ENCODE data around the gene APOO. TPM values are rescaled to one million over a fixed set of nuclear protein-coding genes. Genes with fewer than 3 reads are reported as not detected.

APOO gene
- total RNA-seq, 1 experiment from 2014 or later = 24.8 TPM

Other genes starting within 250 kb of the APOO start
- 359 and 428 TPM in 2 replicates for gene PRDX4, start 240.4 kb downstream of the APOO start, total RNA-seq (2014; rRNA removed; shearing (Covaris generic); ENCODE audit: low replicate concordance)
- gene ACOT9, start 164.7 kb downstream of the APOO start, total RNA-seq (2014; rRNA removed; shearing (Covaris generic); ENCODE audit: low replicate concordance) = 46.0 and 49.0 TPM in 2 replicates
- gene SAT1, start 124.8 kb downstream of the APOO start, total RNA-seq (2014; rRNA removed; shearing (Covaris generic); ENCODE audit: low replicate concordance) = 34.3 and 49.8 TPM in 2 replicates
- gene CXorf58, start 68 bp upstream of the APOO start, total RNA-seq (2014; rRNA removed; shearing (Covaris generic); ENCODE audit: low replicate concordance) = not detected in 2 replicates
- 4.2 and 6.1 TPM in 2 replicates for gene KLHL15, start 119.2 kb upstream of the APOO start, total RNA-seq (2014; rRNA removed; shearing (Covaris generic); ENCODE audit: low replicate concordance)
- gene EIF2S3, start 147.0 kb upstream of the APOO start, total RNA-seq (2014; rRNA removed; shearing (Covaris generic); ENCODE audit: low replicate concordance) = 91.3 and 109 TPM in 2 replicates
- 7.2 and 12.2 TPM in 2 replicates for gene ZFX, start 241.8 kb upstream of the APOO start, total RNA-seq (2014; rRNA removed; shearing (Covaris generic); ENCODE audit: low replicate concordance)